Esophagus squamous epithelium (tissue), 5 donors: ENCODE results near the gene RNU7-1. TPM values are rescaled to one million over a fixed set of nuclear protein-coding genes. Genes with fewer than 3 reads are reported as not detected.

Experiments
- DNase-seq: peaks from one replicate; lab custom pipeline; 2025; lab: John Stamatoyannopoulos, UW
- H3K27ac ChIP-seq, 4 donors: fragments of 200-600 bp; sonication (generic); one replicate each; pipeline ENCODE4 v1.5.1; 2016 to 2019; ENCODE audit warnings: mild to moderate bottlenecking in 1 of 4
- H3K27me3 ChIP-seq, 4 donors: fragments of 200-600 bp; sonication (generic); 1 replicate in 3 of 4; 2 replicates in 1 of 4; pipeline versions ENCODE4 v1.5.1 to v1.6.0; 2017 to 2021; ENCODE audit warnings: antibody characterized with exemption in 1 of 4
- H3K36me3 ChIP-seq, 3 donors: fragments of 200-600 bp; sonication (generic); one replicate each; pipeline ENCODE4 v1.5.1; 2016 to 2019
- H3K4me1 ChIP-seq, 3 donors: fragments of 200-600 bp; sonication (generic); one replicate each; pipeline ENCODE4 v1.5.1; 2017 to 2019
- H3K4me3 ChIP-seq, 4 donors: fragments of 200-600 bp; sonication (generic); 1 replicate in 3 of 4; 2 replicates in 1 of 4; pipeline ENCODE4 v1.5.1; 2016 to 2019; ENCODE audit warnings: mild to moderate bottlenecking in 2 of 4, moderate library complexity in 1 of 4
- H3K9me3 ChIP-seq, 3 donors: fragments of 200-600 bp; sonication (generic); one replicate each; pipeline ENCODE4 v1.5.1; 2016 to 2019
- CTCF ChIP-seq, 6 experiments: fragments of 450-650 bp in 4 of 6; fragments of 200-600 bp in 2 of 6; sonication (generic) in 2 of 6; IDR thresholded peaks; one replicate each; pipeline ENCODE4 v1.5.1; 2016 to 2019; ENCODE audit warnings: antibody characterized with exemption in 6 of 6, mild to moderate bottlenecking in 4 of 6, moderate library complexity in 4 of 6
- POLR2A ChIP-seq, 4 donors: fragments of 450-650 bp; IDR thresholded peaks; one replicate each; pipeline ENCODE4 v1.6.1; 2017; ENCODE audit warnings: antibody characterized with exemption in 4 of 4, mild to moderate bottlenecking in 4 of 4, moderate library complexity in 3 of 4
- WGBS, 2 donors: methylation state at CpG; one replicate each; pipeline ENCODE4 v1.1.5; 2018; 5-methylcytosine and 5-hydroxymethylcytosine counted together
- intact Hi-C: fragments of 100-400 bp; cut with DNase I; formaldehyde crosslinking; loops from one replicate; pipeline ENCODE4 v1.15.0; 2022
- total RNA-seq, 4 donors: library from RNA; depleted of rRNA; stranded (reverse); fragments of >200 nt; gene quantifications; one replicate each; pipeline ENCODE4 v1.1.0, GENCODE V29; 2016
- donor health status: DM: yes; HTN: yes; CAD: no.

RNU7-1 gene
- total RNA-seq, 4 donors from 2014 or later, result not detected

- Histone ChIP-seq H3K4me1 (peaks cover 31 to 91% (median 55%) of the 10 kb centered on the region in 3 donors), H3K9me3 (no peaks in the 10 kb centered on the region), H3K4me3 (peak overlapping the region; percentile 61 to 72 (median 70)), H3K36me3 (peaks cover 16 to 37% (median 19%) of the 10 kb centered on the region in 3 donors), H3K27ac (peak overlapping the region; percentile 91 to 99 (median 96)), H3K27me3 (no peaks in the 10 kb centered on the region)
- DNase-seq, result no peak
- WGBS, 2 donors, result 27 to 45% methylated on average over 18 to 28 of the region's 32 CpGs
- peak in 3 of 4 donors; percentile 81 to 91 (median 86) for TF ChIP-seq POLR2A (IDR thresholded peaks at IDR 0.05)
- TF ChIP-seq CTCF (IDR thresholded peaks at IDR 0.05), result peak in 4 of 6 experiments; percentile 6 to 50 (median 42)
- intact Hi-C loops, result loop anchor here (2.0 kb wide), 1 partner anchor 18 kb away; the partner anchor contains the start of gene C12orf57
Observed at GRCh38 chr12:6963016-6963731, 19.6 kb downstream of the RNU7-1 start.

- no peaks in the 10 kb centered on the region for H3K27me3 ChIP-seq
- DNase-seq, result no peak
- peaks cover 28 to 91% (median 55%) of the 10 kb centered on the region in 3 donors for H3K4me1 ChIP-seq
- 28 to 39% methylated on average over 2 to 7 of the region's 17 CpGs for WGBS, 2 donors
- TF ChIP-seq CTCF (IDR thresholded peaks at IDR 0.05) (no peak), POLR2A (IDR thresholded peaks at IDR 0.05) (no peak)
- intact Hi-C loops, result loop anchor here (2.0 kb wide), 1 partner anchor 19 kb away; the partner anchor contains the start of gene C12orf57
- H3K4me3 ChIP-seq, result peak overlapping the region; percentile 61 to 72 (median 70)
- H3K9me3 ChIP-seq, result no peaks in the 10 kb centered on the region
- peak overlapping the region; percentile 91 to 99 (median 96) for H3K27ac ChIP-seq
- peaks cover 20 to 44% (median 22%) of the 10 kb centered on the region in 3 donors for H3K36me3 ChIP-seq
Observed at GRCh38 chr12:6963791-6964413, 20.3 kb downstream of the RNU7-1 start.

GRCh38 chr12:6964605-6965025, 21.0 kb downstream of the RNU7-1 start:
- no peak for DNase-seq
- 8 to 53% methylated on average over 2 to 5 of the region's 8 CpGs for WGBS, 2 donors
- H3K36me3 ChIP-seq, result peaks cover 20 to 49% (median 22%) of the 10 kb centered on the region in 3 donors
- H3K4me1 ChIP-seq, result peaks cover 34 to 91% (median 55%) of the 10 kb centered on the region in 3 donors
- H3K27ac ChIP-seq, result peak overlapping the region; percentile 91 to 99 (median 96)
- H3K9me3 ChIP-seq, result no peaks in the 10 kb centered on the region
- intact Hi-C loops, result no loop called here
- TF ChIP-seq CTCF (IDR thresholded peaks at IDR 0.05), result no peak
- no peak for TF ChIP-seq POLR2A (IDR thresholded peaks at IDR 0.05)
- no peaks in the 10 kb centered on the region for H3K27me3 ChIP-seq
- H3K4me3 ChIP-seq, result peak overlapping the region; percentile 61 to 72 (median 70)

- peak overlapping the region; percentile 61 to 72 (median 70) for H3K4me3 ChIP-seq
- no peaks in the 10 kb centered on the region for H3K9me3 ChIP-seq
- no peak for DNase-seq
- H3K27me3 ChIP-seq, result no peaks in the 10 kb centered on the region
- H3K36me3 ChIP-seq, result peaks cover 20 to 44% (median 22%) of the 10 kb centered on the region in 3 donors
- peaks cover 35 to 91% (median 53%) of the 10 kb centered on the region in 3 donors for H3K4me1 ChIP-seq
- peak overlapping the region; percentile 91 to 99 (median 96) for H3K27ac ChIP-seq
- intact Hi-C loops, result no loop called here
- TF ChIP-seq CTCF (IDR thresholded peaks at IDR 0.05) (peak; percentile 80 to 97 (median 95)), POLR2A (IDR thresholded peaks at IDR 0.05) (peak in 1 of 4 donors; percentile 21)
- 14 to 18% methylated on average over 9 to 11 of the region's 12 CpGs for WGBS, 2 donors
Observed at GRCh38 chr12:6965026-6965661, 21.5 kb downstream of the RNU7-1 start.
